Measurements from ENCODE around the gene CLDND2.
"Not testable (repeated sequence)": the region's sequence is repeated elsewhere in the genome, so short reads cannot be mapped to it uniquely, and the experiment has no call there.

Gene CLDND2

DNA sequence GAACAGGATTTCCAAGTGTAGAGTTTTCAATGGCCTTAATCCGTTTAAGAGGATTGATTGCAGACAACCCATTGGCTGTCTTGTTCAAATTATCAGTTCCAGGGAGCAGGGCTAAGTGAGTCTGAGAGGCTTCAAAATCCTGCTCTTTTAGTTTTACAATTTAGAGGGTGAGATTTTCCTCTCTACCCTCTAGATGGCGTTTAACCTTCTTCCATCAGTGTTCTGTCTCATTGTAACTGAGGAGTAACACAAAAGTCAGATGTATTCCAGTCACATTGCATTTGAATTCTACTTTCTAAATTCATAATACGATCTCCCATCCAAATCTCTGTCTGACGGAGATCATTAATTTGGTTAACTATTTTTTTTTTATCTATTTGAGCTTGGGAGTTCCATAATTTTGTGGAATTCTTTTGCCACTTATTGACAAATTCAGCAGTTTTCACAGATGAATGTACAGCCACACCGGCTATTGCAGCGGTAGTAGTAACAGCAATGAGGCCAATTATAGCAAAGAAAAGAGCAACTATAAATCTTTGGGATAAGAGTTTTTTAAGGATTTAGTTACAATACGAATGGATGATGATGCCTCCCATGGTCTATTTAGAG is 29.4 kb upstream of the CLDND2 start:
- H3K27ac ChIP-seq (ENCODE audit: low read depth, low read length): no peak overlapping the region
- no peak overlapping the region for H3K9ac ChIP-seq (ENCODE audit: low read depth, low read length)
- no peaks in the 10 kb centered on the region for H3K27me3 ChIP-seq (ENCODE audit: control insufficient read depth, insufficient read depth, low read length)
- peaks cover 2% of the 10 kb centered on the region for H3K36me3 ChIP-seq (ENCODE audit: control insufficient read depth, insufficient read depth, low read length)
- H3K4me1 ChIP-seq (ENCODE audit: control insufficient read depth, insufficient read depth, low read length): no peaks in the 10 kb centered on the region
- H3K9me3 ChIP-seq (ENCODE audit: control insufficient read depth, insufficient read depth, low read length): peaks cover 19% of the 10 kb centered on the region
- H3K4me3 ChIP-seq (ENCODE audit: low read depth, low read length): no peak overlapping the region

DNA sequence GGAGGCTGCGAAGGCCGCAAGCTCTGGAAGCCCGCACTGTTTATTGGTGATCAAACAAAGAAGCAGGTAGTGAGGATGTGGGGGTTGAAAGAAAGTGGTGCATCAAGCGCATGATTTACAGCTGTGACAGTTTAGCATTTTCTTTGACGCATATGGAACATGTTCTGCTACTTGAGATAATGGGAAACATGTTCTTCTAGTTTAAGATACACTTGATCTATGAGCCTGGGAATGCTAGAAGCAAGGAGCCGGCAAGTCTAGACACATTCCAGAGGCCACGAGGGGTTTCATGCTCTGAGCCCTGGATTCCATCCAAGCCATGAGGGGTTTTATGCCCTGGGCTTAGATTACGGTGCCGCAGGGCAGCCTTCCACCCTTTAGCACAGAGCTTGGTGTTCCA is 28.6 kb upstream of the CLDND2 start:
- not testable (repeated sequence) for H3K27me3 ChIP-seq (ENCODE audit: control insufficient read depth, insufficient read depth, low read length); H3K9ac ChIP-seq (ENCODE audit: low read depth, low read length); H3K4me3 ChIP-seq (ENCODE audit: low read depth, low read length); H3K4me1 ChIP-seq (ENCODE audit: control insufficient read depth, insufficient read depth, low read length); H3K36me3 ChIP-seq (ENCODE audit: control insufficient read depth, insufficient read depth, low read length); H3K27ac ChIP-seq (ENCODE audit: low read depth, low read length)
- peaks cover 13% of the 10 kb centered on the region for H3K9me3 ChIP-seq (ENCODE audit: control insufficient read depth, insufficient read depth, low read length)

DNA sequence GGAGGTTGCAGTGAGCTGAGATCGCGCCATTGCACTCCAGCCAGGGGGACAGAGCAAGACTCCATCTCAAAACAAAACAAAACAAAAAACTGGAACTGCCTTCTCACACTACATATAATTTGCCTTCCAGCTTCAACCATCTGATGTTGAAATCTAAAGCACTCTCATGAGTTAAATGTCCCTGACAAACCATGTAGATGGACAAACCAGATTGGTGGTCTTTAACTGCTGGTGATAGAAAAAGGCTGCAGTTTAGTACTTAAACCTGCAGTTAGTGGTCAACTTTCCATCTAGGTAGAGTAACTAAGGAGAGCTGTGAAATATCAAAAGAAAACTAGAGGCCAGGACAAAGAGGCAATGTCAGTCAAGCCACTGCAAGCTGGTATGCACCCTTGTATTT is 27.4 kb upstream of the CLDND2 start:
- H3K4me3 ChIP-seq (ENCODE audit: low read depth, low read length): no peak overlapping the region
- 0 out of 2 replicates have a peak, but pooled peaks cover 3% of the 10 kb centered on the region for H3K9me3 ChIP-seq (ENCODE audit: control insufficient read depth, insufficient read depth, low read length)
- H3K36me3 ChIP-seq (ENCODE audit: control insufficient read depth, insufficient read depth, low read length): no peaks in the 10 kb centered on the region
- H3K27me3 ChIP-seq (ENCODE audit: control insufficient read depth, insufficient read depth, low read length): no peaks in the 10 kb centered on the region
- no peak overlapping the region for H3K27ac ChIP-seq (ENCODE audit: low read depth, low read length)
- no peak overlapping the region for H3K9ac ChIP-seq (ENCODE audit: low read depth, low read length)
- H3K4me1 ChIP-seq (ENCODE audit: control insufficient read depth, insufficient read depth, low read length): no peaks in the 10 kb centered on the region

- no peaks in the 10 kb centered on the region for H3K36me3 ChIP-seq (ENCODE audit: control insufficient read depth, insufficient read depth, low read length)
- H3K27me3 ChIP-seq (ENCODE audit: control insufficient read depth, insufficient read depth, low read length): no peaks in the 10 kb centered on the region
- peak overlapping the region; percentile 85 for H3K9ac ChIP-seq (ENCODE audit: low read depth, low read length)
- no peaks in the 10 kb centered on the region for H3K9me3 ChIP-seq (ENCODE audit: control insufficient read depth, insufficient read depth, low read length)
- peaks cover 8% of the 10 kb centered on the region; the same call in 1 of the 2 replicates for H3K4me1 ChIP-seq (ENCODE audit: control insufficient read depth, insufficient read depth, low read length)
- H3K4me3 ChIP-seq (ENCODE audit: low read depth, low read length): peak overlapping the region; percentile 87
- peak overlapping the region; percentile 89 for H3K27ac ChIP-seq (ENCODE audit: low read depth, low read length)
These were observed 25.4 kb upstream of the CLDND2 start for GRCh38 chr19:51394050-51394836.

DNA sequence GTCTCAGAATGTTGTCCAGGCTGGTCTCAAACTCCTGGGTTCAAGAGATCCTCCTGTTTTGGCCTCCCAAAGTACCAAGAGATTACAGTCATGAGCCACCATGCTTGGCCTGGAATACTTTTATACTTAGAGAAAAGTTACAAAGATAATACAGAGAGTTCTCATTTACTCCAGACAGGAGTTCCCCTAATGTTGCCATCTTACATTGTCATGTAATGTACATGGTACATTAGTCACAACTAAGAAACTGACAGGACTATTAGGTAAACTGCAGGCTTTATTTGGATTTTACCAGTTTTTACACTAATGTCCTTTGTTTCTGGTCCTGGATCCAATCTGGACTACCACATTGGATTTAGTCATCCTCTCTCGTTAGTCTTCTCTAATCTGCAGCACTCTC is 23.9 kb upstream of the CLDND2 start:
- no peak overlapping the region for H3K4me3 ChIP-seq (ENCODE audit: low read depth, low read length)
- H3K27me3 ChIP-seq (ENCODE audit: control insufficient read depth, insufficient read depth, low read length): no peaks in the 10 kb centered on the region
- H3K4me1 ChIP-seq (ENCODE audit: control insufficient read depth, insufficient read depth, low read length): peaks cover 8% of the 10 kb centered on the region; the same call in 1 of the 2 replicates
- no peaks in the 10 kb centered on the region for H3K9me3 ChIP-seq (ENCODE audit: control insufficient read depth, insufficient read depth, low read length)
- H3K9ac ChIP-seq (ENCODE audit: low read depth, low read length): no peak overlapping the region
- H3K27ac ChIP-seq (ENCODE audit: low read depth, low read length): no peak overlapping the region
- H3K36me3 ChIP-seq (ENCODE audit: control insufficient read depth, insufficient read depth, low read length): no peaks in the 10 kb centered on the region

DNA sequence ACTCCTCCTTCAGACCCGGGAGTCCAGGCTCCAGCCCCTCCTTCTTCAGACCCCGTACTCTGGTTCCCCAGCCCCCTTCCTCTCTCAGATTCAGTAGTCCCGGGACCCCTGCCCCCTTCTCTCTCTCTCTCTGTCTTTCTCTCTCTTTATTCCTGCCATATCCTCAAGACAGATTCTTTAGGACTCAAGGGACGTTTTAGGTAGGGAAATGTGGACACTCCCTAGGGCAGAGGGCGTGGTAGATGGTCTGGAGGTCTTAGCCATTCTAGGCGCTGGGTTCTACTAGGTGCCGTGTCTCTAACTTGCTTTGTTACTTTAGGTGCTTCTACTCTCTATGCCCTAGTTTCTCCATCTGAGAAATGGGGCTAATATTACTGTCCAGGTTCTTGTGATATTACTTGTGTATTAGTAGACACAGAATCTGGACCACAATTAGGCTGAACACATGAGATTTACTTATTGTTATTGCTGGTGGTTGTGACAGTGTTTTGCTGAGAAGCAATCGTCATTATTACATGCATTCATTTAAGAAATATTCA is 22.3 kb upstream of the CLDND2 start:
- no peak overlapping the region; the same call in 1 of the 2 replicates for H3K4me3 ChIP-seq (ENCODE audit: low read depth, low read length)
- no peaks in the 10 kb centered on the region for H3K9me3 ChIP-seq (ENCODE audit: control insufficient read depth, insufficient read depth, low read length)
- no peaks in the 10 kb centered on the region for H3K27me3 ChIP-seq (ENCODE audit: control insufficient read depth, insufficient read depth, low read length)
- H3K4me1 ChIP-seq (ENCODE audit: control insufficient read depth, insufficient read depth, low read length): peaks cover 8% of the 10 kb centered on the region; the same call in 1 of the 2 replicates
- no peak overlapping the region for H3K27ac ChIP-seq (ENCODE audit: low read depth, low read length)
- no peak overlapping the region for H3K9ac ChIP-seq (ENCODE audit: low read depth, low read length)
- H3K36me3 ChIP-seq (ENCODE audit: control insufficient read depth, insufficient read depth, low read length): no peaks in the 10 kb centered on the region

DNA sequence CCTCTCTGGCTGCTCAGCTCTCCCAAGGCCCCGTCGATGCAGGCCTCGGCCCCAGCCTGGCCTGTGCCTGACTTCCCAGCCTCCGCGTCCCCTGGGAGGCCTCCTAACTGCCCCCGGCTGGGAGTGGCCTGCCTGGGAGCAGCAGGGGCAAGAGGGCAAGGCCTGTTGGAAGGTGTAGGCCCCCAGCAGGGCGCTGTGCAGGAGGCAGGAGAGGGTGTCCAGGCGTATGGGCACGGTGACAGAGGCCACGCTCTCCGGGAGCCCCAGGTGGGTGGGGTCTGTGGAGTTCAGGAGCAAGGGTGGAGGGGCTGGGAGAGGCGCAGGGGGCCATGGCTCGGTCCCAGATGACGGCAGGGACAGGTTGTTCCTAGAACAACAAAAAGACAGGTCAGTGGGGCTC is 20.3 kb upstream of the CLDND2 start:
- peaks cover 8% of the 10 kb centered on the region; the same call in 1 of the 2 replicates for H3K4me1 ChIP-seq (ENCODE audit: control insufficient read depth, insufficient read depth, low read length)
- no peaks in the 10 kb centered on the region for H3K27me3 ChIP-seq (ENCODE audit: control insufficient read depth, insufficient read depth, low read length)
- no peaks in the 10 kb centered on the region for H3K36me3 ChIP-seq (ENCODE audit: control insufficient read depth, insufficient read depth, low read length)
- no peak overlapping the region for H3K9ac ChIP-seq (ENCODE audit: low read depth, low read length)
- H3K4me3 ChIP-seq (ENCODE audit: low read depth, low read length): no peak overlapping the region
- no peaks in the 10 kb centered on the region for H3K9me3 ChIP-seq (ENCODE audit: control insufficient read depth, insufficient read depth, low read length)
- H3K27ac ChIP-seq (ENCODE audit: low read depth, low read length): no peak overlapping the region

DNA sequence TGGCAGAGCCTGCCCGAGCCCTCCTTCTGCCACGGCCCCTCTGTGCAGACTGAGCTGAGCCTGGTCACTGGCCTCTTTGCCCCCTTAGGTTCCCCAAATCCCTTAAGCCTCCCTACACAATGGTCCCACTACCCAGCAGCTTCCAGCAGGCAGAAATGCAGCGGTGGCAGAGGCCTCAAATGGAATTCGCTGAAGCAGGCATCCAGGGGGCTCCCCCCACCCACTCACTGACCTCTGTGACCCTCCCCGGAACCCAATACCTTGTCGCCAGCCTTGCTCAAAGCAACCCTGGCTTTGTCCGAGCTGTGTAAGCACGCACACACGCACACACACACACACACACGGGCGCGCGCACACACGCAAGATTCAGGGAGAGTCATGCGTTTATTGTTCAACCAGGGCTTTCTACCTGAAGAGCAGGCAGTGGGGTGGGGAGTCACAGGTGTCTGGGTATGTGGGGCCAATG is 19.2 kb upstream of the CLDND2 start, which contains the start of gene LIM2:
LIM2 (minus strand) TSS at position 51 of the 466 bp plus-strand sequence. CDS start 531 bp downstream, outside the sequence.
- Histone ChIP-seq H3K9ac (ENCODE audit: low read depth, low read length) (no peak within 1 kb of the TSS), H3K36me3 (ENCODE audit: control insufficient read depth, insufficient read depth, low read length) (no peaks in the 10 kb centered on the region), H3K27me3 (ENCODE audit: control insufficient read depth, insufficient read depth, low read length) (no peaks in the 10 kb centered on the region), H3K4me3 (ENCODE audit: low read depth, low read length) (no peak within 1 kb of the TSS), H3K27ac (ENCODE audit: low read depth, low read length) (no peak within 1 kb of the TSS), H3K9me3 (ENCODE audit: control insufficient read depth, insufficient read depth, low read length) (no peaks in the 10 kb centered on the region), H3K4me1 (ENCODE audit: control insufficient read depth, insufficient read depth, low read length) (peaks cover 8% of the 10 kb centered on the region; the same call in 1 of the 2 replicates)

- Histone ChIP-seq H3K4me1 (ENCODE audit: control insufficient read depth, insufficient read depth, low read length) (peaks cover 8% of the 10 kb centered on the region; the same call in 1 of the 2 replicates), H3K9me3 (ENCODE audit: control insufficient read depth, insufficient read depth, low read length) (no peaks in the 10 kb centered on the region; the same call in 1 of the 2 replicates), H3K36me3 (ENCODE audit: control insufficient read depth, insufficient read depth, low read length) (no peaks in the 10 kb centered on the region), H3K9ac (ENCODE audit: low read depth, low read length) (no peak overlapping the region), H3K4me3 (ENCODE audit: low read depth, low read length) (no peak overlapping the region), H3K27me3 (ENCODE audit: control insufficient read depth, insufficient read depth, low read length) (no peaks in the 10 kb centered on the region), H3K27ac (ENCODE audit: low read depth, low read length) (no peak overlapping the region)
These were observed 18.2 kb upstream of the CLDND2 start for GRCh38 chr19:51386882-51387520.

DNA sequence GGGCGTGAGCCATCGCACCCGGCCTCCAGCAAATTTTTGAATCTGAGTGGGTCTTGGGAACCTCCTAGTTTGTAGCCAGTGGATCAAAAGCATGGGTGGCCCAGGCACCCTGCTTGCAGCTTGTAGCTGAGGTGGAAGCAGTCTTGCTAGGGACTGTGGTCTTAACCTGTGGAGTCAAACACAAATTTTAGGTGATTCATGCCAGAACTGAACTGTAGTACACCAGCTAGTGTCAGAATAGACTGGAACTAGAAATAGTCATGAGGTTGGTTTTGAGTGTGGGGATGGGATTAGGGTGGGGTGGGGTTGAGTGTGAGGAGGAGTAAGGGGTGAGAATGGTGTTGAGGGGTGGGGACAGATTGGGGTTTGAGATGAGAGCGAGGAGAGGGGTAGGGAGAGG is 13.2 kb upstream of the CLDND2 start:
- peaks cover 5% of the 10 kb centered on the region; the same call in 1 of the 2 replicates for H3K9me3 ChIP-seq (ENCODE audit: control insufficient read depth, insufficient read depth, low read length)
- H3K36me3 ChIP-seq (ENCODE audit: control insufficient read depth, insufficient read depth, low read length): no peaks in the 10 kb centered on the region
- H3K4me3 ChIP-seq (ENCODE audit: low read depth, low read length): no peak overlapping the region
- H3K27me3 ChIP-seq (ENCODE audit: control insufficient read depth, insufficient read depth, low read length): no peaks in the 10 kb centered on the region
- H3K27ac ChIP-seq (ENCODE audit: low read depth, low read length): no peak overlapping the region
- H3K4me1 ChIP-seq (ENCODE audit: control insufficient read depth, insufficient read depth, low read length): no peaks in the 10 kb centered on the region
- H3K9ac ChIP-seq (ENCODE audit: low read depth, low read length): no peak overlapping the region
